CD14-positive monocyte (primary cell): Measurements from ENCODE around the gene SH2D7. TPM values are rescaled to one million over a fixed set of nuclear protein-coding genes. Genes with fewer than 3 reads are reported as not detected.

Source experiments
- DNase-seq, 3 donors: peaks; one replicate each; pipeline ENCODE4 v3.0.0-alpha.2; 2011 to 2022
- H2AFZ ChIP-seq: 2 replicates; pipeline ENCODE4 v1.6.0; 2012; ENCODE audit warnings: mild to moderate bottlenecking, low read depth, low read length, inconsistent platforms; ENCODE audit not compliant: insufficient read depth, poor library complexity, severe bottlenecking
- H3K27ac ChIP-seq, 2 donors: 1 replicate in 1 of 2; 2 replicates in 1 of 2; pipeline ENCODE4 v1.5.1; 2012 to 2013; ENCODE audit warnings: low read length in 2 of 2, control low read depth in 1 of 2, inconsistent platforms in 1 of 2, low read depth in 1 of 2, mild to moderate bottlenecking in 1 of 2
- H3K27me3 ChIP-seq, 2 donors: one replicate each; pipeline versions ENCODE4 v1.6.0 to v1.6.1; 2011 to 2013; ENCODE audit warnings: low read length in 2 of 2; ENCODE audit not compliant: control insufficient read depth in 2 of 2, insufficient read depth in 2 of 2
- H3K36me3 ChIP-seq, 2 donors: replicated peaks in 1 of 2; 1 replicate in 1 of 2; 2 replicates in 1 of 2; pipeline versions ENCODE4 v1.5.1 to v1.6.1; 2012 to 2013; ENCODE audit warnings: low read length in 2 of 2, control low read depth in 1 of 2, inconsistent platforms in 1 of 2, mild to moderate bottlenecking in 1 of 2; ENCODE audit not compliant: insufficient read depth in 2 of 2, control insufficient read depth in 1 of 2
- H3K4me1 ChIP-seq, 2 donors: 1 replicate in 1 of 2; 2 replicates in 1 of 2; pipeline versions ENCODE4 v1.5.1 to v1.6.1; 2012 to 2013; ENCODE audit warnings: low read length in 2 of 2, control low read depth in 1 of 2, inconsistent platforms in 1 of 2, mild to moderate bottlenecking in 1 of 2, moderate library complexity in 1 of 2; ENCODE audit not compliant: insufficient read depth in 2 of 2, control insufficient read depth in 1 of 2
- H3K4me2 ChIP-seq: replicated peaks from 2 replicates; pipeline ENCODE3; 2012; ENCODE audit warnings: low read length, moderate library complexity, mild to moderate bottlenecking; ENCODE audit not compliant: poor library complexity, severe bottlenecking; ENCODE audit errors: extremely low read depth
- H3K4me3 ChIP-seq, 3 experiments: fragments of 200-600 bp in 1 of 3; sonication (generic) in 1 of 3; replicated peaks in 1 of 3; 1 replicate in 2 of 3; 2 replicates in 1 of 3; pipeline ENCODE4 v1.5.1; 2011 to 2013; ENCODE audit warnings: low read length in 3 of 3, mild to moderate bottlenecking in 3 of 3, control low read depth in 2 of 3, low read depth in 2 of 3, inconsistent platforms in 1 of 3, moderate library complexity in 1 of 3
- H3K79me2 ChIP-seq: 2 replicates; pipeline ENCODE4 v1.6.0; 2012; ENCODE audit warnings: mild to moderate bottlenecking, control low read depth, inconsistent platforms, low read length, moderate library complexity; ENCODE audit not compliant: insufficient read depth
- H3K9ac ChIP-seq: 2 replicates; pipeline ENCODE4 v1.6.0; 2017; ENCODE audit warnings: low read length, mild to moderate bottlenecking; ENCODE audit not compliant: insufficient read depth, poor library complexity, severe bottlenecking
- H3K9me3 ChIP-seq, 2 donors: replicated peaks in 1 of 2; 1 replicate in 1 of 2; 2 replicates in 1 of 2; pipeline versions ENCODE4 v1.5.1 to v1.6.1; 2012 to 2013; ENCODE audit warnings: low read length in 2 of 2, control low read depth in 1 of 2; ENCODE audit not compliant: control insufficient read depth in 1 of 2, insufficient read depth in 1 of 2
- H4K20me1 ChIP-seq: 2 replicates; pipeline ENCODE4 v1.6.0; 2012; ENCODE audit warnings: mild to moderate bottlenecking, low read length, control low read depth, moderate library complexity; ENCODE audit not compliant: insufficient read depth
- H3K27ac Mint-ChIP-seq, 7 donors: one replicate each; pipeline ENCODE4 v1.8.0; 2020; ENCODE audit warnings: mild to moderate bottlenecking in 7 of 7, mixed read lengths in 7 of 7, moderate library complexity in 6 of 7, inconsistent platforms in 2 of 7
- H3K27me3 Mint-ChIP-seq, 3 donors: one replicate each; pipeline ENCODE4 v1.8.0; 2021 to 2022; ENCODE audit warnings: low read depth in 3 of 3, mild to moderate bottlenecking in 3 of 3, mixed read lengths in 3 of 3, moderate library complexity in 3 of 3, inconsistent platforms in 1 of 3
- H3K36me3 Mint-ChIP-seq, 2 donors: one replicate each; pipeline ENCODE4 v1.8.0; 2020; ENCODE audit warnings: mixed read lengths in 2 of 2, inconsistent platforms in 1 of 2, mild to moderate bottlenecking in 1 of 2
- H3K4me1 Mint-ChIP-seq: one replicate; pipeline ENCODE4 v1.8.0; 2020; ENCODE audit warnings: mild to moderate bottlenecking, mixed read lengths
- H3K4me3 Mint-ChIP-seq, 2 donors: one replicate each; pipeline ENCODE4 v1.8.0; 2020; ENCODE audit warnings: mild to moderate bottlenecking in 2 of 2, mixed read lengths in 2 of 2, moderate library complexity in 1 of 2
- H3K9me3 Mint-ChIP-seq, 7 donors: one replicate each; pipeline ENCODE4 v1.8.0; 2020 to 2022; ENCODE audit warnings: mixed read lengths in 7 of 7, mild to moderate bottlenecking in 6 of 7, moderate library complexity in 6 of 7, inconsistent platforms in 2 of 7
- CTCF ChIP-seq: fragments of 200-600 bp; IDR thresholded peaks from one replicate; pipeline ENCODE4 v1.8.0; 2022; ENCODE audit warnings: antibody characterized with exemption, mild to moderate bottlenecking
- WGBS: methylation state at CpG from one replicate; pipeline ENCODE4 v1.1.5; 2013; ENCODE audit warnings: missing lambda C conversion rate; ENCODE audit not compliant: insufficient coverage; 5-methylcytosine and 5-hydroxymethylcytosine counted together
- intact Hi-C, 2 donors: fragments of 100-400 bp; cut with micrococcal nuclease; formaldehyde crosslinking; loops; one replicate each; pipeline versions ENCODE4 v1.15.0 to v1.15.1; 2023
- polyA plus RNA-seq, 3 donors: library from polyadenylated mRNA; depleted of rRNA in 1 of 3; unstranded in 2 of 3; stranded (reverse) in 1 of 3; fragments of 300-500 nt in 2 of 3; fragments of >200 nt in 1 of 3; fragmentation: Illumina TruSeq in 2 of 3; gene quantifications; 1 replicate in 2 of 3; 2 replicates in 1 of 3; pipeline ENCODE4 v1.2.3, GENCODE V29; 2012 to 2021

The SH2D7 gene
- polyA plus RNA-seq, 3 donors, result not detected

- Mint-ChIP-seq H3K27me3 (peaks cover 0 to 1% (median 0%) of the 10 kb centered on the region in 3 donors), H3K27ac (no peak overlapping the region), H3K9me3 (peaks cover 0 to 2% (median 0%) of the 10 kb centered on the region in 7 donors), H3K36me3 (no peaks in the 10 kb centered on the region), H3K4me1 (peaks cover 3% of the 10 kb centered on the region), H3K4me3 (no peak overlapping the region)
- no peaks in the 10 kb centered on the region for H3K79me2 ChIP-seq
- H3K27me3 ChIP-seq, result no peaks in the 10 kb centered on the region
- H3K36me3 ChIP-seq, result no peaks in the 10 kb centered on the region
- no peaks in the 10 kb centered on the region for H4K20me1 ChIP-seq
- no peak overlapping the region for H3K4me3 ChIP-seq
- no peak overlapping the region for H2AFZ ChIP-seq
- H3K4me2 ChIP-seq, result no peak overlapping the region
- 98% methylated on average over 9 of the region's 11 CpGs for WGBS
- intact Hi-C loops, result no loop called here
- no peaks in the 10 kb centered on the region for H3K9me3 ChIP-seq
- H3K9ac ChIP-seq, result no peak overlapping the region
- no peak for DNase-seq
- H3K27ac ChIP-seq, result no peak overlapping the region
- no peak for TF ChIP-seq CTCF
- H3K4me1 ChIP-seq, result peaks cover 3 to 5% of the 10 kb centered on the region in 2 donors
Measured at GRCh38 chr15:78098131-78098755, 5.9 kb downstream of the SH2D7 start.

GRCh38 chr15:78100886-78101285 is 8.5 kb downstream of the SH2D7 start:
- no peak overlapping the region for H3K4me2 ChIP-seq
- Mint-ChIP-seq H3K27ac (no peak overlapping the region), H3K36me3 (no peaks in the 10 kb centered on the region), H3K4me3 (no peak overlapping the region), H3K4me1 (peaks cover 19% of the 10 kb centered on the region), H3K27me3 (peaks cover 0 to 3% (median 0%) of the 10 kb centered on the region in 3 donors), H3K9me3 (peaks cover 0 to 2% (median 0%) of the 10 kb centered on the region in 7 donors)
- no peaks in the 10 kb centered on the region for H3K27me3 ChIP-seq
- H3K36me3 ChIP-seq, result no peaks in the 10 kb centered on the region
- H3K4me1 ChIP-seq, result peaks cover 11 to 14% of the 10 kb centered on the region in 2 donors
- H2AFZ ChIP-seq, result no peak overlapping the region
- no peaks in the 10 kb centered on the region for H3K79me2 ChIP-seq
- H3K27ac ChIP-seq, result no peak overlapping the region
- no peaks in the 10 kb centered on the region for H3K9me3 ChIP-seq
- no peak overlapping the region for H3K9ac ChIP-seq
- intact Hi-C loops, result no loop called here
- no peak for TF ChIP-seq CTCF
- no peaks in the 10 kb centered on the region for H4K20me1 ChIP-seq
- H3K4me3 ChIP-seq, result no peak overlapping the region
- DNase-seq, result no peak
- no CpG with 5 or more reads among the region's 2 CpGs for WGBS
